SHP77 (cell line): ENCODE data around the gene AVL9.
"Not testable (repeated sequence)": the region's sequence is repeated elsewhere in the genome, so short reads cannot be mapped to it uniquely, and the experiment has no call there.

Experiments
- DNase-seq, 2 experiments: peaks; one replicate each; lab custom pipeline; 2025; lab: John Stamatoyannopoulos, UW

The AVL9 gene

GRCh38 chr7:32496052-32496813, 944 bp downstream of the AVL9 start:
- peak; percentile 10 to 41 for DNase-seq

- DNase-seq, result not testable (repeated sequence)
These were observed 4.5 kb downstream of the AVL9 start for GRCh38 chr7:32499755-32500154.

GRCh38 chr7:32500216-32500615, 4.9 kb downstream of the AVL9 start:
- DNase-seq, result not testable (repeated sequence)

GRCh38 chr7:32500922-32501341, 5.6 kb downstream of the AVL9 start:
- no peak for DNase-seq

- DNase-seq, result no peak
These were observed 6.2 kb downstream of the AVL9 start for GRCh38 chr7:32501522-32501921.

GRCh38 chr7:32502728-32503127, 7.4 kb downstream of the AVL9 start:
- no peak for DNase-seq

- no peak for DNase-seq
These were observed 11.2 kb downstream of the AVL9 start for GRCh38 chr7:32506266-32507054.

GRCh38 chr7:32507414-32507813, 12.1 kb downstream of the AVL9 start:
- no peak for DNase-seq

- no peak for DNase-seq
These were observed 16.5 kb downstream of the AVL9 start for GRCh38 chr7:32511791-32512190.

GRCh38 chr7:32513210-32513609, 17.9 kb downstream of the AVL9 start:
- no peak for DNase-seq

GRCh38 chr7:32515890-32516550, 20.7 kb downstream of the AVL9 start:
- no peak for DNase-seq

GRCh38 chr7:32516551-32517100, 21.3 kb downstream of the AVL9 start:
- no peak for DNase-seq

- DNase-seq, result peak; percentile 30 to 34
These were observed 23.3 kb downstream of the AVL9 start for GRCh38 chr7:32518534-32519140.

- no peak for DNase-seq
These were observed 24.5 kb downstream of the AVL9 start for GRCh38 chr7:32519763-32520162.

GRCh38 chr7:32522746-32523530, 27.6 kb downstream of the AVL9 start:
- DNase-seq, result no peak

GRCh38 chr7:32524631-32525030, 29.3 kb downstream of the AVL9 start:
- DNase-seq, result no peak

- no peak for DNase-seq
These were observed 30.6 kb downstream of the AVL9 start for GRCh38 chr7:32525839-32526238.

GRCh38 chr7:32531402-32531801, 36.1 kb downstream of the AVL9 start:
- no peak for DNase-seq

- DNase-seq, result no peak
These were observed 36.8 kb downstream of the AVL9 start for GRCh38 chr7:32532086-32532485.

GRCh38 chr7:32532716-32533115, 37.4 kb downstream of the AVL9 start:
- no peak for DNase-seq
